GM23338 (cell line): ENCODE results near the gene MRAS.

Source experiments
- POLR2AphosphoS5 ChIP-seq: IDR thresholded peaks from 2 replicates; pipeline ENCODE4 v1.6.1; 2016; ENCODE audit warnings: antibody characterized with exemption, low read depth
- TF ChIP-seq, protein P1 (sequence below), 2 experiments: fragments of 200-600 bp in 1 of 2; sonication (generic) in 1 of 2; conservative IDR thresholded peaks; 2 replicates each; pipeline versions ENCODE4 v1.5.1 to v1.6.1; 2016 to 2017; ENCODE audit warnings: antibody characterized with exemption in 2 of 2, low read depth in 2 of 2, mild to moderate bottlenecking in 2 of 2, moderate library complexity in 1 of 2
- TF ChIP-seq, protein P2 (sequence below): IDR thresholded peaks from 2 replicates; pipeline ENCODE4 v1.6.1; 2016; ENCODE audit warnings: antibody characterized with exemption

DNA sequence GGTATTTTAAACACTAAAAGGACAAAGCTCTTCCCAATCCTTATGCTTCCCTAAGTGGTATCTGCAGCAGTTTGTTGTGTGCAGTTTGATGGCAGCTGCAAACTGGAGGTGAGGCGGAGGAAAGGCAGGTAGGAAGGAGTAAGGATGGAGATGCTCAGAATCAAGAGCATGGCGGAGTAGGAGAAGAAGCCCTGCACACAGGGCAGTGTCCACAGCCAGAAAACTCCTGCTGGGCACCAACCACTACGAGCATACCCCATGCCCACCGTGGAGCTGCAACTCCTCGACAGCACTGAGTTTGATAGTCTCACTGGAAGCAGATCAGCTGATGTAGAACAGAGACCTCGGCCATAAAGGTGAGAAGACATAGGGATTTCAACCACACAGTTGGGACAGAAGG lies 55.7 kb downstream of the MRAS start:
- TF ChIP-seq POLR2AphosphoS5, result no peak
- TF ChIP-seq, protein P1, sequence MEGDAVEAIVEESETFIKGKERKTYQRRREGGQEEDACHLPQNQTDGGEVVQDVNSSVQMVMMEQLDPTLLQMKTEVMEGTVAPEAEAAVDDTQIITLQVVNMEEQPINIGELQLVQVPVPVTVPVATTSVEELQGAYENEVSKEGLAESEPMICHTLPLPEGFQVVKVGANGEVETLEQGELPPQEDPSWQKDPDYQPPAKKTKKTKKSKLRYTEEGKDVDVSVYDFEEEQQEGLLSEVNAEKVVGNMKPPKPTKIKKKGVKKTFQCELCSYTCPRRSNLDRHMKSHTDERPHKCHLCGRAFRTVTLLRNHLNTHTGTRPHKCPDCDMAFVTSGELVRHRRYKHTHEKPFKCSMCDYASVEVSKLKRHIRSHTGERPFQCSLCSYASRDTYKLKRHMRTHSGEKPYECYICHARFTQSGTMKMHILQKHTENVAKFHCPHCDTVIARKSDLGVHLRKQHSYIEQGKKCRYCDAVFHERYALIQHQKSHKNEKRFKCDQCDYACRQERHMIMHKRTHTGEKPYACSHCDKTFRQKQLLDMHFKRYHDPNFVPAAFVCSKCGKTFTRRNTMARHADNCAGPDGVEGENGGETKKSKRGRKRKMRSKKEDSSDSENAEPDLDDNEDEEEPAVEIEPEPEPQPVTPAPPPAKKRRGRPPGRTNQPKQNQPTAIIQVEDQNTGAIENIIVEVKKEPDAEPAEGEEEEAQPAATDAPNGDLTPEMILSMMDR (conservative IDR thresholded peaks at IDR 0.05; ENCODE audit: low read depth in 2 of 2), result no peak
- TF ChIP-seq, protein P2, sequence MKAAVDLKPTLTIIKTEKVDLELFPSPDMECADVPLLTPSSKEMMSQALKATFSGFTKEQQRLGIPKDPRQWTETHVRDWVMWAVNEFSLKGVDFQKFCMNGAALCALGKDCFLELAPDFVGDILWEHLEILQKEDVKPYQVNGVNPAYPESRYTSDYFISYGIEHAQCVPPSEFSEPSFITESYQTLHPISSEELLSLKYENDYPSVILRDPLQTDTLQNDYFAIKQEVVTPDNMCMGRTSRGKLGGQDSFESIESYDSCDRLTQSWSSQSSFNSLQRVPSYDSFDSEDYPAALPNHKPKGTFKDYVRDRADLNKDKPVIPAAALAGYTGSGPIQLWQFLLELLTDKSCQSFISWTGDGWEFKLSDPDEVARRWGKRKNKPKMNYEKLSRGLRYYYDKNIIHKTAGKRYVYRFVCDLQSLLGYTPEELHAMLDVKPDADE, result no peak
